NCI-H2029 treated with DMSO at 0.1 percent for 48 hours (cell line): ENCODE results near the gene CSGALNACT2.
"Not testable (repeated sequence)": the region's sequence is repeated elsewhere in the genome, so short reads cannot be mapped to it uniquely, and the experiment has no call there.

Experiments
- DNase-seq: peaks from one replicate; lab custom pipeline; 2025; lab: John Stamatoyannopoulos, UW

The CSGALNACT2 gene

GRCh38 chr10:43125274-43125845 lies 12.9 kb upstream of the CSGALNACT2 start:
- no peak for DNase-seq

GRCh38 chr10:43125881-43126731 lies 12.1 kb upstream of the CSGALNACT2 start:
- no peak for DNase-seq

- no peak for DNase-seq
These were observed 11.4 kb upstream of the CSGALNACT2 start for GRCh38 chr10:43126759-43127424.

- DNase-seq, result no peak
These were observed 10.8 kb upstream of the CSGALNACT2 start for GRCh38 chr10:43127442-43127841.

- DNase-seq, result no peak
These were observed 9.9 kb upstream of the CSGALNACT2 start for GRCh38 chr10:43128331-43128730.

GRCh38 chr10:43128958-43129706 lies 9.1 kb upstream of the CSGALNACT2 start:
- no peak for DNase-seq

GRCh38 chr10:43130770-43131171 lies 7.5 kb upstream of the CSGALNACT2 start:
- DNase-seq, result no peak

GRCh38 chr10:43131256-43131655 lies 7.0 kb upstream of the CSGALNACT2 start:
- no peak for DNase-seq

GRCh38 chr10:43131906-43132305 lies 6.3 kb upstream of the CSGALNACT2 start:
- no peak for DNase-seq

- no peak for DNase-seq
These were observed 5.1 kb upstream of the CSGALNACT2 start for GRCh38 chr10:43132867-43133787.

GRCh38 chr10:43134126-43134905 lies 3.9 kb upstream of the CSGALNACT2 start:
- no peak for DNase-seq

- DNase-seq, result no peak
These were observed 3.2 kb upstream of the CSGALNACT2 start for GRCh38 chr10:43135064-43135463.

GRCh38 chr10:43135656-43136055 lies 2.6 kb upstream of the CSGALNACT2 start:
- no peak for DNase-seq

- no peak for DNase-seq
These were observed 1.8 kb upstream of the CSGALNACT2 start for GRCh38 chr10:43136432-43136831.

- no peak for DNase-seq
These were observed 1.1 kb upstream of the CSGALNACT2 start for GRCh38 chr10:43136995-43137716.

- no peak for DNase-seq
These were observed 576 bp upstream of the CSGALNACT2 start for GRCh38 chr10:43137717-43138020.

GRCh38 chr10:43138757-43139241 lies 554 bp downstream of the CSGALNACT2 start:
- no peak for DNase-seq

GRCh38 chr10:43141421-43141820 lies 3.2 kb downstream of the CSGALNACT2 start:
- no peak for DNase-seq

GRCh38 chr10:43145311-43145710 lies 7.1 kb downstream of the CSGALNACT2 start:
- no peak for DNase-seq

- not testable (repeated sequence) for DNase-seq
These were observed 7.7 kb downstream of the CSGALNACT2 start for GRCh38 chr10:43145936-43146335.
